HG02943 (cell line): ENCODE results near the gene MDN1.

Experiments used
- ATAC-seq: cut with Tn5 transposase; IDR thresholded peaks from one replicate; pipeline ENCODE4 v1.9.1; 2021; ENCODE audit warnings: mild to moderate bottlenecking, low read depth, moderate library complexity; ENCODE audit not compliant: unreplicated experiment

MDN1 gene

DNA sequence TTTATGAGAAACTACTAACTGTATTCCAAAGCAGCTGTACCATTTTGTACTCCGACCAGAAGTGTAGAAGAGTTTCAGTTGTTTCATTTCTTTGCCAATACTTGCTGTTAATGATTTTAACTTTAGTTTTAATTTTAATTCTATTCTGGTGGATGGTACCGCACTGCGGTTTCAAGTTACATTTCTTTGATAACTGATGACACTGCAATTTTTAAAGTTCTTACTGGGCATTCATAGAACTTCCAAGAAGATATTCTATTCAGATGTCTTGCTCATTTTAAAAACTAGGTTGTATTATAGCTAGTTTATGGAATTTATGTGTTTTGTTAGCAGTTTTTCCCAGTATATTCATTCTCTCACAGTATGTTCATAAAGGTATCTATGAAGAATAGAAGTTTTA, 117.2 kb downstream of the MDN1 start:
- no peak for ATAC-seq

DNA sequence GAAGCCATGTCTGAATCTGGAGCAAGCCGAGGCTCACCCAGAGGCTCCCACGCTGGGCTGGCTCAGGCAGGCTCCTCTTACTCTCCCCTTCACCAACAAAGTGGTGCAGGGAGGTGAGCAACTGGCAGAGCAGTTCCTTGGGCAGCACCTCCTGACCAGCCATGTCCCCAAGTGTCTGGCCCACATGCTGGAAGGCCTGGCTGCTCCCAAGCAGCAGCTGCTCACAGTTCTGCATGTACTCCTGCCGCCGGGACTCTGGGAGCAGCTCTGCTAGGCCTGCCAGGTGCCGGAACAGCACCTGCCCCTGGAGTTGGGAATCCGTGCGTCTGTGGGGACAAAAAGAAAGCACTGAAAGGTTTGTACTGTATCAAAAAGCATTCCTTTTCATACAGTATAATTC, 123.9 kb downstream of the MDN1 start:
- ATAC-seq, result no peak

- no peak for ATAC-seq
Measured at GRCh38 chr6:89694428-89694827, 125.2 kb downstream of the MDN1 start.

DNA sequence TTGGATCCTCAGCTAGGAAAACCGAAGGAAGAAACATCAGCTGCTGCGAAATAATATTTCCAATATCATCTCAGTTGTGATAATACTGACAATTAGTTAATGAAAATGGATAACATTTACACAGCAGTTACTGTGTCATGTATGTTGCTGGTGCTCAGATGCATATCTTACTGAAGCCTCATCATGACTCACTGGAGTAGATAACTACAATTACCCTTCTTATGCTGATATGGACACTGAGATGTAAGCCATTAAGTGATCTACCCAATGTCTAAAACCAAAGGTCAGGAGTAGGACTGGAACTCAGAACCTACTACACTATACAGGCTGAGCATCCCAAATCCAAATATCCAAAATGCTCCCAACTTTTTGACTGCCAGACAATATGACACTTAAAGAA, 126.4 kb downstream of the MDN1 start:
- no peak for ATAC-seq

GRCh38 chr6:89692256-89692655, 127.3 kb downstream of the MDN1 start:
- no peak for ATAC-seq

DNA sequence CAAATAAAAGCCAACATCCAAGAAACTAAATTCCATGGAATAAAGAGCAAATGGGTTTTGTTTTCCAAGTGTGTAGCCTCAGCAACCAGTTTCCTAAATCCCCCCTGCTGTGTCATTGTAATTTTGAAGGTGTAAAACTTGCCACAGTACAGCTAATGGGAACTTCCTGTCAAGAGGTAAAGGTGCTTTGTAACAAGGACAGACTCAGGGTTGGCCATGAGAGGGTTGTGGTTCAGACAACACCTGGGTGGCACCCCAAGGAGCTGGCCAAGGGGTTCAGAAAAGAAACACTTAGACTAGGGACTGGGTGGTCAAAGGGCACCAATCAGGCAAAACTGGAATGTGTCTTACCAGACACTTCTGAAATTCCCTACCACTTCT, 128.7 kb downstream of the MDN1 start:
- no peak for ATAC-seq

GRCh38 chr6:89689732-89690131, 129.9 kb downstream of the MDN1 start:
- no peak for ATAC-seq

- no peak for ATAC-seq
Measured at GRCh38 chr6:89688328-89688727, 131.3 kb downstream of the MDN1 start.

- ATAC-seq, result no peak
Measured at GRCh38 chr6:89685311-89685710, 134.3 kb downstream of the MDN1 start.

- ATAC-seq, result no peak
Measured at GRCh38 chr6:89682991-89683390, 136.6 kb downstream of the MDN1 start.

DNA sequence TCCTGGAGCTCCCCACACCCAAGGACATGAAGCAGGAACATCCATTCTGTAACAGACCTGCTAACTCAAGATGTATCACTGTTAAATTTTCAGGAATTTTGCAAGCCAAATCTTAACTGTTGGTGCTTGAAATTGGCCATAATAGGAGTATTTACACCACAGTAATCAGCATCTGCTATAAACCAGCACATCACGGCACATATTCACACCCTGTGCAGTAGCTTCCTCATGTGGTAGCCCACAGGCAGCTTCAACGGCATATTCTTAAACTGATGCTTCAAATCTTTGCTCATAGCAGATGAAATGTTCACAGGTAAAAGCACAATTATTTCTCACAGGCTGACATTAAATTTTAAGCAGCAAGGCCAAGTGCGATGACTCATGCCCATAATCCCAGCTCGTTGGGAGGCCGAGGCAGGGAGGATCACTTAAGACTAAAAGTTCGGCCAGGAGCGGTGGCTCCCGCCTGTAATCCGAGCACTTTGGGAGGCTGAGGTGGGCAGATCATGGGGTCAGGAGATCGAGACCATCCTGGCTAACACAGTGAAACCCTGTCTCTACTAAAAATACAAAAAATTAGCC, 137.5 kb downstream of the MDN1 start:
- no peak for ATAC-seq

DNA sequence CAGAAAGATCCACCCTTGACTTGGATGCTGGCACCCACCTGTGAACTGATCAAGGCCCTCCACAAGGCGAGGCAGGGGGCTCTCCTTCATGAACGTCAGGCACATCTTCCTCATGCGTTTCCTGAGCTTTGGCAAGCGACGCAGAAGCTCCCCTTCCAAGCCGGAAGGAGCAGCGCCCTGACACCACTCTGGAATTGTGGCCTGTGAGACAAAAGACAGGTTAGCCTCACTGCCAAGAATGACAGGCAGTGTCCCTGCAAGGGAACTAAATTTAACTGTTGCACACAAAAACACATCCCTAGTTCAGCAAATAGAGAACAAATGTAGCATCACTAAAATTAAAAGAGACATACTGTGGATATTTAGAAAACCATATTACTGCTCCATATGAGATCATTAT, 139.0 kb downstream of the MDN1 start:
- no peak for ATAC-seq

DNA sequence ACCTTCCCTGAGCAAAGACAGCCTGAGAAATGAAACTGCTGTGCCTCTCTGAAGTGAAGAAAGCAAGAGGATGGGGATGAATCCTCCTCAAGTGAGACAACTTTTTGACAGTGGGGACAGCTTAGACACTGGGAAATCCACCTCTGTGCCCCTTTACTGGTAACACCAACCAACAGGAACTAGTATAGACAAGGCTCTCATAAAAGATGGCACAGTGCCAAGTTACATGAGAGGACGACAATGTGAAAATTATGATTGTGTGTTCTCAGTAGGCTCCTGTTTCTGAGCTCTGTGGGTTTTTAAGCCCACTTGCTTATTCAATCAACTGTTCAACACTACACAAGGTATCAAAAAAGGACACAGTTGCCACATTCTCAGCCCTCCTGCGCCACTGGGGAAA, 139.4 kb downstream of the MDN1 start:
- no peak for ATAC-seq

DNA sequence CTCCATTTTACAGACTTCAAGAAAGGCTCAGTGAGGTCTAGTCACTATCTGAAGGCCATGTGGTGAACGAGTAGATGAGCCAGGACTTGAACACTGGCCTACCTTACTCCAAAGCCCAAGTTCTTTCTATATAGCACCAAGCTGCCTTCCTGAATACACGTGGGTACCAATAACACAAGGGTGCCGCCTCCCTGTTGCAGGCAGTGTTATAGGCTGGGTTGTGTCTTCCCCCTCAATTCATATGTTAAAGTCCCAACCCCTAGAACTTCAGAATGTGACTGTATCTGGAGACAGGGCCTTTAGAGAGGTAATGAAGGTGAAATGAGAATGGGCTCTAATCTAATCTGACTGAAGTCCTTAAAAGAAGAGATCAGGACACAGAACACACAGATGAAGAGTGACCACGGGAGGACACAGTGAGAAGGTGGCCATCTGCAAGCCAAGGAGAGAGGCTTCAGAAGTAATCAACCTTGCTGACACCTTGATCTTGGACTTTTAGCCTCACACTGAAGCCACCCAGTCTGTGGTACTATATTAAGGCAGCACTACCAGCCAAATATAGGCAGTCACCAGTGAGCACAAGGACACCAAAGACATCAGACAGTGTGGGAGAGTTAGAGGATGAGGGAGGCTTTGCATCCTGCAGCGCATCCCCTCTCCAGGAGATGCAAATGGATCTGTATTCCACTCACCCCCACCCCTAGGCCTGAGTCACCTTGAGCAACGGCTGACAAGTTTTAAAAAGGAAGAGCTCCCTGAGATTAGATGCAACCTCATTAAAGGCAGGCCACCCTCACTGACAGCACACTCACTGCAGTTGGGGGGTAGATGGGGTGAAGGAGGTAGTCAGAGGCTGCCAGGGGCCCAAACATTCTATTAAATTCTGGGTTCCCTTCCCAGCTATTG, 140.1 kb downstream of the MDN1 start:
- ATAC-seq, result no peak

DNA sequence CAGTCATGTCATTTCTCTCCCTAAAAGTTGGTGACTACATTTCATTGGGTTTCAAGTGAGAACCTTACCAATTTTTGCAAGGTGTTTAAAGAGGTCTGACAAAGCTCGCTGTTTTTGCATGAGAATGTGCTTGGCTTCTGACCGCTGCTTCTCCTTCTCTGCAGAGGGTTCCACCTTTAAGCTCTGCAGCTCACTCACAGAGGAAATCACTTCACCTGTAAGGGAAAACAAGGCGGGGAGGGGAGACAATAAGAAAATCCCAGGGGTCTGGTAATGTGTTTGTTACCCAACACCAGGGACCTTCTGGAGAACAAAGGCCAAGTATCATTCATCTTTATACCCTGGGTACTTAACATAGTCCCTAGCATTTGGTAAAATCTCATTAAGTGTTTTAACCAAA, 141.1 kb downstream of the MDN1 start:
- ATAC-seq, result no peak

DNA sequence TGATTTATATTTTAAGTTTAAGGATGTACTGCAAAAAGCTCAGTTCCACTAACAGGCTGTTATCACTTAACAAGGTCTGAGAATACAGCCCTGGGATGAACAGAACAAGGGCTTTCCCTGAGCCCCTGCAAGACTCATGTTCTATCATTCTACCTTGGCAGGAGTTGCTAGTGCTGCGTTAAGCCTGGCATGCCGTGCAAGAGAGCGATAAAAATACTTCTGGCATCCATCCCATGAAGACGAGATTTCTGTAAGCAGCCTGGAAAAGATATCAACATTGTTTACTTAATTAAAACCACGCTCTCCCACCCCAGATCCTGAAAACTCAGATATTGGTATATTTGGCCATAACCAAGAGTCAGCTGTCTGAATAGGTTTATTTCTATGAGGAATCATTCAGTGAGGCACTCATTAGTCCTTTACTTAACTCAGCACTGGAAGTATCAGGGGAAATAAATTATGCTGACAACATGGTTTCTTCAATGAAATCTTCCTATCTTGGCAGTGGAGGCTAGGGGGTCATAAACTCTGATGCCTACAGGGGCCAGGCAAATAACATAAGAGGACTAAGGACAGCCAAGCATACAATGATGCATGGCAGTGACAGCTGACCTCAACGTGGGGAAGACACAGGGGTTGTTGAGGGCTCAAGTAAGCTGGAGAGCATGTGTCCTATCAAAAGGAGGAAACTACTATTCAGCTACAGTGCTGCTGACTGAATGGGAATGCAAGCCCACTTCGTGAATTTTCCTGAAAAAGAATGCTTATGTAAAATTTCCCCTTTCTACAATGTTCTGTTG, 143.4 kb downstream of the MDN1 start:
- no peak for ATAC-seq

DNA sequence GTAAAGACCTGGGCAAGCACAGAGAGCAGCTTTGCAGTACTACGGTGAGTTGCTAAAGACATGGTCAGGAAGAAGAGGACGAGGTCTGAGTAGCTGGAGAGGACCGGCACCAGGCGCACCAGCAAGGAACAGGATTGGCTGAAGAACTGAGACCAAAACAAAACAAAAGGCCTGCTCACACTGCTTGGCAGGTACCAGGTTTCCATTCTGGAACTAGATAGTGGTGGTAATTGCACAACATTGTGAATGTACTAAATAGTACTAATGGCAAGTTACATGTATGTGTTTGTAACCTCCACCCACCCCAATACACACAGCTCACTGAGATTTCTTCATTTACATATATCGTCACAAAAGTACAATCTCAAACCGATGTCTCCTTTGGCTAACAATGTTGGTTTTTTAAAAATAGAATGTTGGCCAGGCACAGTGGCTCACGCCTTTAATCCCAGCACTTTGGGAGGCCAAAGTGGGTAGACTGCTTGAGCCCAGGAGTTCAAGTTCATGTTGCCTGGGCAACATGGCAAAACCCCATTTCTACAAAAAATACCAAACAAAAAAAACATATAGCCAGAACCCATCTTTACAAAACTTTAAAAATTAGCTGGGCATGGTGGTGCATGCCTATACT, 148.5 kb downstream of the MDN1 start:
- ATAC-seq, result no peak

DNA sequence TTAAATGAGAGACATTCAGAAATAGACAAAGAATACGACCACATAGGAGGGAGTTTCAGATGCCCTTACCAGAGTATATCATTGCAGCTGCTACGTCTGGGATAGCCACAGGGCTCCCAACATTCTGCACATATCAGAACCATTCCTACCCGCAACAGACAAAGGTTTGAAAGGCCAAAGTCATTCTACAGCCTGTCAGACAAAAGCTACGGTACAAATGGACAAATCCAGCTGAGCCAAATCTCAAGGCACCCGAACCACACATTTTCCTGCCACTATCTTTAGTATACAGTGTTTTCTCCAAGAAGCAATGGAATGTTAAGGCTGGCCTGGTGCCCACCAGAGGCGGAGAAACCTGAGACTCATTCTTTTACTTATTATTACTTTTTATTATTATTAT, 150.6 kb downstream of the MDN1 start:
- no peak for ATAC-seq

DNA sequence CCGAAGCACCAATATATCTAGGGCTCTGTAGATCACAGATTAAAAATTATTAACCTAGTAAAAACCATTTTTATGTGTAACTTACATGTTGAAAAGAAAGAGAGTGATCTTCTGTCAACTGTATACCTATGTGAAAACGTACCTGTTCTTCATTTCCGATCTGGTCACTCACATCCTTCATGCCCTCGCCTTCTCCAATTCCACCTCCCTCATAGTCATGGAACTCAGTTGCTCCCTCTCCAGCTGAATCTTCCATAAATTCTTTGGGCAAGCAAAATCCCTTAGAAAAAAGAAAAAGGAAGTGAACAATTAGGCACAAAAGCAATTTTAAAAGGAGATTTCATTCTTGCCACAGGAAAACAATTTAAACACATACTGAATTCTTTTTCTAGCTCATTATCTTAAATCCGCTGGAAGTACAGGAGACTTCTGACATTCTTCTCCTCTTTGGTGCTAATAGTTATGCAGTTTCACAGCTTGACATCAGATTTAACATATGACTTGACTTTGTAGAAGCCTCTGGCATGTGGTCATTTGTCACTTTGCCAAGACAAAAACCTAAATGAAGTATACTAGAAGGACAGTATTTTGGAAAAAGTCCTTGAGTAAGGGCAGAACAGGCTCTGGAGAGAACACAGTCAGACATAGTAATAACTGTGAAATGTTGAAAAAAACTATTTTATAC, 151.6 kb downstream of the MDN1 start:
- ATAC-seq, result no peak

- ATAC-seq, result no peak
Measured at GRCh38 chr6:89662659-89663223, 156.9 kb downstream of the MDN1 start.
